GM23338 (cell line): ENCODE measurements around the gene PCDH17. TPM values are rescaled to one million over a fixed set of nuclear protein-coding genes. Genes with fewer than 3 reads are reported as not detected.

Experiments
- ATAC-seq: fragments of 200-7000 bp; cut with Tn5 transposase; 3 replicates; pipeline ENCODE4 v1.9.1; 2020
- DNase-seq: peaks from one replicate; pipeline ENCODE4 v3.0.0-alpha.2; 2015; ENCODE audit warnings: low spot score
- H2AFZ ChIP-seq: fragments of 200-600 bp; sonication (generic); 2 replicates; pipeline ENCODE4 v1.8.0; 2016; ENCODE audit warnings: antibody characterized with exemption, mild to moderate bottlenecking, moderate library complexity
- H3F3A ChIP-seq: fragments of 200-600 bp; sonication (generic); replicated peaks from 2 replicates; pipeline ENCODE4 v1.8.0; 2017; ENCODE audit warnings: antibody characterized with exemption, mixed run types, low read depth
- H3K27ac ChIP-seq: fragments of 200-600 bp; sonication (generic); 2 replicates; pipeline ENCODE4 v1.6.1; 2016; ENCODE audit warnings: low read depth
- H3K27me3 ChIP-seq: fragments of 200-600 bp; sonication (generic); 2 replicates; pipeline ENCODE4 v1.8.0; 2016; ENCODE audit warnings: mild to moderate bottlenecking, mixed run types, moderate library complexity; ENCODE audit not compliant: insufficient read depth
- H3K36me3 ChIP-seq: fragments of 200-600 bp; sonication (generic); 2 replicates; pipeline ENCODE4 v1.8.0; 2016; ENCODE audit warnings: mild to moderate bottlenecking; ENCODE audit not compliant: insufficient read depth
- H3K4me1 ChIP-seq: fragments of 200-600 bp; sonication (generic); 2 replicates; pipeline ENCODE4 v1.8.0; 2016; ENCODE audit warnings: mild to moderate bottlenecking, moderate library complexity; ENCODE audit not compliant: insufficient read depth
- H3K4me2 ChIP-seq: fragments of 200-600 bp; sonication (generic); 2 replicates; pipeline ENCODE4 v1.7.1; 2017; ENCODE audit warnings: mixed run types
- H3K4me3 ChIP-seq: fragments of 200-600 bp; sonication (generic); 2 replicates; pipeline ENCODE4 v1.6.1; 2016; ENCODE audit warnings: mixed run types
- H3K79me2 ChIP-seq: fragments of 200-600 bp; sonication (generic); replicated peaks from 2 replicates; pipeline ENCODE4 v1.8.0; 2017; ENCODE audit warnings: mild to moderate bottlenecking; ENCODE audit not compliant: insufficient read depth
- H3K9me2 ChIP-seq: fragments of 200-600 bp; sonication (generic); 2 replicates; pipeline ENCODE4 v1.8.0; 2017; ENCODE audit not compliant: insufficient read depth
- H4K20me1 ChIP-seq: fragments of 200-600 bp; sonication (generic); replicated peaks from 2 replicates; pipeline ENCODE4 v1.8.0; 2017; ENCODE audit warnings: mild to moderate bottlenecking; ENCODE audit not compliant: insufficient read depth
- H3K27ac Mint-ChIP-seq: 2 replicates; pipeline ENCODE4 v1.8.0; 2020; ENCODE audit warnings: inconsistent platforms, mild to moderate bottlenecking, moderate library complexity, mixed read lengths
- H3K27me3 Mint-ChIP-seq: 3 replicates; pipeline ENCODE4 v1.8.0; 2022; ENCODE audit warnings: low read depth, mild to moderate bottlenecking, moderate library complexity, mixed read lengths, inconsistent platforms; ENCODE audit not compliant: insufficient read depth, poor library complexity
- H3K36me3 Mint-ChIP-seq: 3 replicates; pipeline ENCODE4 v1.8.0; 2021; ENCODE audit warnings: low read depth, mild to moderate bottlenecking, inconsistent platforms, moderate library complexity, mixed read lengths
- H3K4me1 Mint-ChIP-seq: 3 replicates; pipeline ENCODE4 v1.8.0; 2020; ENCODE audit warnings: mild to moderate bottlenecking, inconsistent platforms, mixed read lengths
- H3K4me3 Mint-ChIP-seq: 3 replicates; pipeline ENCODE4 v1.8.0; 2021; ENCODE audit warnings: moderate library complexity, mild to moderate bottlenecking, inconsistent platforms, mixed read lengths
- H3K9me3 Mint-ChIP-seq: 3 replicates; pipeline ENCODE4 v1.8.0; 2020; ENCODE audit warnings: moderate library complexity, mild to moderate bottlenecking, inconsistent platforms, mixed read lengths
- CREB1 ChIP-seq: fragments of 250-450 bp; sonication (Bioruptor Pico); IDR thresholded peaks from 2 replicates; pipeline ENCODE4 v1.5.0; 2020; ENCODE audit warnings: low read depth, mild to moderate bottlenecking, moderate library complexity
- EZH2 ChIP-seq: fragments of 200-600 bp; sonication (generic); IDR thresholded peaks from one replicate; pipeline ENCODE4 v1.8.0; 2017; ENCODE audit warnings: antibody characterized with exemption, mild to moderate bottlenecking, low read depth; ENCODE audit not compliant: unreplicated experiment
- JUNB ChIP-seq: IDR thresholded peaks from one replicate; pipeline ENCODE4 v1.6.1; 2016; ENCODE audit warnings: antibody characterized with exemption; ENCODE audit not compliant: unreplicated experiment
- NANOG ChIP-seq: IDR thresholded peaks from 2 replicates; pipeline ENCODE4 v1.6.1; 2016; ENCODE audit warnings: antibody characterized with exemption, borderline replicate concordance
- POLR2AphosphoS5 ChIP-seq: IDR thresholded peaks from 2 replicates; pipeline ENCODE4 v1.6.1; 2016; ENCODE audit warnings: antibody characterized with exemption, low read depth
- STAT1 ChIP-seq: IDR thresholded peaks from one replicate; pipeline ENCODE4 v1.6.1; 2016; ENCODE audit warnings: antibody characterized with exemption; ENCODE audit not compliant: unreplicated experiment
- ZNF114 ChIP-seq: fragments of 250-450 bp; sonication (Bioruptor Pico); IDR thresholded peaks from 2 replicates; pipeline ENCODE4 v1.5.0; 2020; ENCODE audit warnings: mild to moderate bottlenecking, moderate library complexity
- ZNF331 ChIP-seq: fragments of 250-450 bp; sonication (Bioruptor Pico); IDR thresholded peaks from 2 replicates; pipeline ENCODE4 v1.5.0; 2020; ENCODE audit warnings: low read depth, mild to moderate bottlenecking, moderate library complexity
- ZNF462 ChIP-seq: fragments of 250-450 bp; sonication (Bioruptor Pico); IDR thresholded peaks from 2 replicates; pipeline ENCODE4 v1.5.0; 2020; ENCODE audit warnings: mild to moderate bottlenecking, moderate library complexity
- polyA plus RNA-seq: library from polyadenylated mRNA; unstranded; fragments of >200 nt; fragmentation: Nextera tagmentation; extraction: Ambion mirVana; gene quantifications from 2 replicates; pipeline ENCODE4 v1.2.1, GENCODE V29; 2016
- total RNA-seq: library from RNA; depleted of rRNA; stranded (reverse); fragments of >200 nt; shearing (Covaris generic); gene quantifications from 2 replicates; pipeline ENCODE4 v1.2.3, GENCODE V29; 2014

The PCDH17 gene
- total and polyA plus RNA-seq, 2 experiments from 2014 or later, result 0.27 to 1.3 TPM

DNA sequence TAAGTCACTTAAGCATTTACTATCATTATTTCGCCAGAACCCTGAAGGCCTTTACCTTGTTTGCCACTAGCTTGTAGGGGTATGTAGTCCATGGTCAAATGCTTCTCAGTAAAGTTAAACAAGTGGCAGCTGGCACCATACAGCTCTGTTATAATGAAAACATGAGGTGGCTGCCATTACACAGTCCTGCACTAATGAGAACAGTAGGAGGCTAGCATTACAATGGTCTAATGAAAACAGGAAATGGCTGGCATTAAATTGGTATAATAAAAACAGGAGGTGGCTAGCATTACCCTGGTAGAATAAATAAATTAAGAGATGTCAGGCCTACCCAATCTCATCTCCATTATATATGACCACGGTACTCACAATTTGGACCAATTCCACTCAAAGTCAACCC is 107.5 kb downstream of the PCDH17 start (continued):
- TF ChIP-seq ZNF462 (CRISPR knock-in tag) (no peak), JUNB (no peak), EZH2 (no peak)

- H3K27ac ChIP-seq, result no peak overlapping the region
- H3K4me1 Mint-ChIP-seq, result peaks cover 34% of the 10 kb centered on the region
- no peak overlapping the region for H3K4me3 Mint-ChIP-seq
- no peaks in the 10 kb centered on the region for H3F3A ChIP-seq
- peak overlapping the region; percentile 5 for H3K4me2 ChIP-seq
- no peak for ATAC-seq
- H3K36me3 Mint-ChIP-seq, result no peaks in the 10 kb centered on the region
- no peaks in the 10 kb centered on the region for H3K27me3 ChIP-seq
- H3K4me1 ChIP-seq, result peaks cover 36% of the 10 kb centered on the region
- DNase-seq, result no peak
- no peaks in the 10 kb centered on the region for H3K9me2 ChIP-seq
- no peaks in the 10 kb centered on the region for H3K36me3 ChIP-seq
- H3K27me3 Mint-ChIP-seq, result peaks cover 5% of the 10 kb centered on the region
- H4K20me1 ChIP-seq, result no peaks in the 10 kb centered on the region
- H3K79me2 ChIP-seq, result no peaks in the 10 kb centered on the region
- H2AFZ ChIP-seq, result no peak overlapping the region
- no peaks in the 10 kb centered on the region; the same call in 2 of the 3 replicates for H3K9me3 Mint-ChIP-seq
- H3K4me3 ChIP-seq, result no peak overlapping the region
- H3K27ac Mint-ChIP-seq, result no peak overlapping the region
- no peak for TF ChIP-seq CREB1 (CRISPR knock-in tag)
- no peak for TF ChIP-seq POLR2AphosphoS5
- TF ChIP-seq ZNF462 (CRISPR knock-in tag), result no peak
- TF ChIP-seq NANOG, result no peak
- TF ChIP-seq STAT1, result no peak
- TF ChIP-seq ZNF114 (CRISPR knock-in tag), result no peak
- no peak for TF ChIP-seq ZNF331 (CRISPR knock-in tag)
These were observed 108.1 kb downstream of the PCDH17 start for GRCh38 chr13:57739543-57740190.
